Lower leg skin (tissue), 3 donors: ENCODE data around the gene NUDT9.

Source experiments
- CTCF ChIP-seq, 3 donors: fragments of 450-650 bp; IDR thresholded peaks; one replicate each; pipeline ENCODE4 v1.5.1; 2016; ENCODE audit warnings: antibody characterized with exemption in 3 of 3, mild to moderate bottlenecking in 3 of 3, moderate library complexity in 2 of 3
- POLR2A ChIP-seq, 2 donors: fragments of 450-650 bp; IDR thresholded peaks; one replicate each; pipeline ENCODE4 v1.6.1; 2016 to 2017; ENCODE audit warnings: antibody characterized with exemption in 2 of 2, mild to moderate bottlenecking in 1 of 2, moderate library complexity in 1 of 2

- TF ChIP-seq CTCF (IDR thresholded peaks at IDR 0.05), result no peak
- no peak for TF ChIP-seq POLR2A (IDR thresholded peaks at IDR 0.05)
These were observed 67.3 kb downstream of the NUDT9 start for GRCh38 chr4:87489678-87490077.
